IMR-90 (cell line): ENCODE results near the gene TLX1. TPM values are rescaled to one million over a fixed set of nuclear protein-coding genes. Genes with fewer than 3 reads are reported as not detected.

Experiments used
- ATAC-seq: fragments of 200-7000 bp; cut with Tn5 transposase; 2 replicates; pipeline ENCODE4 v1.9.1; 2020; ENCODE audit warnings: low read depth, mild to moderate bottlenecking, moderate library complexity
- BruUV-seq: library from RNA; stranded (reverse); fragments of 400-500 nt; replicated peaks from 2 replicates; lab custom pipeline; 2021; lab: Mats Ljungman, UMichigan
- CTCF ChIA-PET: fragments of 300-600 bp; formaldehyde crosslinking; extraction: SDS; loops from one replicate; lab custom pipeline; 2021; ENCODE audit warnings: antibody characterized with exemption; lab: Yijun Ruan, JAX
- POLR2A ChIA-PET: fragments of 300-600 bp; sonication (Branson Sonifier 250); formaldehyde crosslinking; loops from one replicate; lab custom pipeline; 2022; ENCODE audit warnings: antibody characterized with exemption; ENCODE audit not compliant: unreplicated experiment; lab: Charles Lee
- DNase-seq: peaks from one replicate; pipeline ENCODE4 v3.0.0; 2013
- H2AFZ ChIP-seq: replicated peaks from 2 replicates; pipeline ENCODE3; 2013; ENCODE audit warnings: low read length, mild to moderate bottlenecking; ENCODE audit not compliant: poor library complexity
- H2AK5ac ChIP-seq: 2 replicates; pipeline ENCODE4 v1.6.1; 2013; ENCODE audit warnings: low read depth, low read length, inconsistent platforms
- H2AK9ac ChIP-seq: replicated peaks from 2 replicates; pipeline ENCODE3; 2013; ENCODE audit warnings: mild to moderate bottlenecking, low read depth, low read length, moderate library complexity; ENCODE audit not compliant: poor library complexity
- H2BK120ac ChIP-seq: 2 replicates; pipeline ENCODE4 v1.6.1; 2013; ENCODE audit warnings: low read depth, low read length, inconsistent platforms
- H2BK15ac ChIP-seq: 3 replicates; pipeline ENCODE4 v1.6.1; 2013; ENCODE audit warnings: low read depth, low read length, inconsistent platforms
- H2BK20ac ChIP-seq: 2 replicates; pipeline ENCODE4 v1.6.1; 2013; ENCODE audit warnings: low read depth, mild to moderate bottlenecking, inconsistent platforms, low read length, moderate library complexity
- H2BK5ac ChIP-seq: 2 replicates; pipeline ENCODE4 v1.6.1; 2013; ENCODE audit warnings: mild to moderate bottlenecking, low read depth, low read length, inconsistent platforms; ENCODE audit not compliant: poor library complexity, severe bottlenecking
- H3K14ac ChIP-seq: replicated peaks from 2 replicates; pipeline ENCODE4 v1.6.1; 2013; ENCODE audit warnings: low read depth, low read length, inconsistent platforms
- H3K18ac ChIP-seq: 2 replicates; pipeline ENCODE4 v1.6.1; 2013; ENCODE audit warnings: low read depth, low read length, control low read depth
- H3K23ac ChIP-seq: 2 replicates; pipeline ENCODE4 v1.6.1; 2013; ENCODE audit warnings: low read depth, low read length, inconsistent platforms
- H3K27ac ChIP-seq: 2 replicates; pipeline ENCODE4 v1.5.1; 2013; ENCODE audit warnings: mild to moderate bottlenecking, control low read depth, low read length; ENCODE audit not compliant: insufficient read depth
- H3K27me3 ChIP-seq: 2 replicates; pipeline ENCODE4 v1.6.1; 2013; ENCODE audit warnings: low read length; ENCODE audit not compliant: control insufficient read depth, insufficient read depth
- H3K36me3 ChIP-seq: 2 replicates; pipeline ENCODE4 v1.6.1; 2013; ENCODE audit warnings: low read length, mixed read lengths; ENCODE audit not compliant: control insufficient read depth, insufficient read depth
- H3K4ac ChIP-seq: 2 replicates; pipeline ENCODE4 v1.6.1; 2013; ENCODE audit warnings: low read depth, low read length, inconsistent platforms
- H3K4me1 ChIP-seq: 2 replicates; pipeline ENCODE4 v1.6.1; 2013; ENCODE audit warnings: low read length, mixed read lengths; ENCODE audit not compliant: control insufficient read depth, insufficient read depth
- H3K4me2 ChIP-seq: 2 replicates; pipeline ENCODE4 v1.6.1; 2013; ENCODE audit warnings: low read depth, mild to moderate bottlenecking, control low read depth, low read length, moderate library complexity
- H3K4me3 ChIP-seq: 2 replicates; pipeline ENCODE4 v1.5.1; 2013; ENCODE audit warnings: low read depth, mild to moderate bottlenecking, control low read depth, low read length, moderate library complexity; ENCODE audit not compliant: insufficient read depth
- H3K56ac ChIP-seq: 2 replicates; pipeline ENCODE4 v1.6.1; 2013; ENCODE audit warnings: low read length, inconsistent platforms; ENCODE audit not compliant: insufficient read depth; ENCODE audit errors: extremely low read depth
- H3K79me1 ChIP-seq, 2 experiments: 2 replicates each; pipeline ENCODE4 v1.6.1; 2013; ENCODE audit warnings: low read length in 2 of 2, inconsistent platforms in 1 of 2, low read depth in 1 of 2
- H3K9ac ChIP-seq: 2 replicates; pipeline ENCODE4 v1.6.1; 2013; ENCODE audit warnings: low read depth, low read length, control low read depth
- H3K9me1 ChIP-seq: 2 replicates; pipeline ENCODE4 v1.6.1; 2013; ENCODE audit warnings: low read length, inconsistent platforms; ENCODE audit not compliant: insufficient read depth
- H3K9me3 ChIP-seq: 2 replicates; pipeline ENCODE4 v1.6.1; 2013; ENCODE audit warnings: low read length; ENCODE audit not compliant: control insufficient read depth, insufficient read depth
- H4K20me1 ChIP-seq: 2 replicates; pipeline ENCODE4 v1.6.1; 2013; ENCODE audit warnings: low read length, inconsistent platforms; ENCODE audit not compliant: insufficient read depth
- H4K5ac ChIP-seq: 2 replicates; pipeline ENCODE4 v1.6.1; 2013; ENCODE audit warnings: mild to moderate bottlenecking, low read depth, low read length, control low read depth
- H4K8ac ChIP-seq, 2 experiments: 2 replicates each; pipeline ENCODE4 v1.6.1; 2013; ENCODE audit warnings: low read depth in 2 of 2, low read length in 2 of 2, control low read depth in 1 of 2, inconsistent platforms in 1 of 2
- H4K91ac ChIP-seq: 2 replicates; pipeline ENCODE4 v1.6.1; 2013; ENCODE audit warnings: low read depth, low read length, inconsistent platforms; ENCODE audit not compliant: insufficient read depth
- BHLHE40 ChIP-seq: fragments of 150-350 bp; IDR thresholded peaks from 2 replicates; pipeline ENCODE4 v1.6.1; 2016; ENCODE audit warnings: mild to moderate bottlenecking, low read depth, low read length
- CEBPB ChIP-seq: IDR thresholded peaks from 2 replicates; pipeline ENCODE4 v1.6.1; 2012; ENCODE audit warnings: low read depth, low read length, improper control_type of control experiment
- CHD1 ChIP-seq: IDR thresholded peaks from 2 replicates; pipeline ENCODE4 v1.6.1; 2012; ENCODE audit warnings: low read depth, low read length, improper control_type of control experiment
- FOS ChIP-seq: fragments of 150-350 bp; IDR thresholded peaks from 2 replicates; pipeline ENCODE4 v1.6.1; 2016; ENCODE audit warnings: low read depth, low read length
- MAFK ChIP-seq: IDR thresholded peaks from 2 replicates; pipeline ENCODE4 v1.6.1; 2012; ENCODE audit warnings: low read depth, low read length, improper control_type of control experiment
- MXI1 ChIP-seq: IDR thresholded peaks from 2 replicates; pipeline ENCODE4 v1.6.1; 2012; ENCODE audit warnings: low read depth, mild to moderate bottlenecking, low read length, moderate library complexity, borderline replicate concordance
- RCOR1 ChIP-seq: IDR thresholded peaks from 2 replicates; pipeline ENCODE4 v1.6.1; 2012; ENCODE audit warnings: mild to moderate bottlenecking, low read length, improper control_type of control experiment; ENCODE audit not compliant: insufficient replicate concordance
- SMC3 ChIP-seq: fragments of 150-350 bp; IDR thresholded peaks from 2 replicates; pipeline ENCODE4 v1.6.1; 2016; ENCODE audit warnings: low read depth, mild to moderate bottlenecking, antibody characterized with exemption, low read length, moderate library complexity
- WGBS, 2 experiments: methylation state at CpG; one replicate each; pipeline versions ENCODE4 v1.1.5 to v1.1.7; 2013; ENCODE audit warnings: missing lambda C conversion rate in 2 of 2; ENCODE audit not compliant: insufficient read length in 1 of 2; ENCODE audit errors: extremely low coverage in 2 of 2; 5-methylcytosine and 5-hydroxymethylcytosine counted together
- dilution Hi-C: fragments of 300-500 bp; cut with HindIII; formaldehyde crosslinking; loops from one replicate; pipeline ENCODE4 v1.14.3; 2018; ENCODE audit warnings: low sequenced_read_pairs; ENCODE audit not compliant: unreplicated experiment
- in situ Hi-C: fragments of 300-500 bp; cut with MboI; formaldehyde crosslinking; loops from 3 replicates; pipeline ENCODE4 v1.14.3; 2019; ENCODE audit warnings: low sequenced_read_pairs, inconsistent platforms, mixed read lengths
- intact Hi-C: fragments of 100-400 bp; cut with micrococcal nuclease; formaldehyde crosslinking; loops from 2 replicates; pipeline ENCODE4 v1.10.0; 2022
- polyA plus RNA-seq, 3 experiments: library from polyadenylated mRNA; depleted of rRNA; stranded (reverse); fragments of >200 nt; gene quantifications; 2 replicates each; pipeline ENCODE4 v1.2.3, GENCODE V29; 2012; ENCODE audit warnings: low replicate concordance in 1 of 3
- total RNA-seq: library from RNA; depleted of rRNA; stranded (reverse); fragments of >200 nt; gene quantifications from 2 replicates; pipeline ENCODE4 v1.2.3, GENCODE V29; 2012
- TF ChIP-seq, protein P1 (sequence below): conservative IDR thresholded peaks from 2 replicates; pipeline ENCODE4 v1.5.1; 2012; ENCODE audit warnings: mild to moderate bottlenecking, low read depth, low read length, improper control_type of control experiment

Gene TLX1
- total and polyA plus RNA-seq, 2 of the 4 experiments (the other 2 are of a cell fraction): not detected

DNA sequence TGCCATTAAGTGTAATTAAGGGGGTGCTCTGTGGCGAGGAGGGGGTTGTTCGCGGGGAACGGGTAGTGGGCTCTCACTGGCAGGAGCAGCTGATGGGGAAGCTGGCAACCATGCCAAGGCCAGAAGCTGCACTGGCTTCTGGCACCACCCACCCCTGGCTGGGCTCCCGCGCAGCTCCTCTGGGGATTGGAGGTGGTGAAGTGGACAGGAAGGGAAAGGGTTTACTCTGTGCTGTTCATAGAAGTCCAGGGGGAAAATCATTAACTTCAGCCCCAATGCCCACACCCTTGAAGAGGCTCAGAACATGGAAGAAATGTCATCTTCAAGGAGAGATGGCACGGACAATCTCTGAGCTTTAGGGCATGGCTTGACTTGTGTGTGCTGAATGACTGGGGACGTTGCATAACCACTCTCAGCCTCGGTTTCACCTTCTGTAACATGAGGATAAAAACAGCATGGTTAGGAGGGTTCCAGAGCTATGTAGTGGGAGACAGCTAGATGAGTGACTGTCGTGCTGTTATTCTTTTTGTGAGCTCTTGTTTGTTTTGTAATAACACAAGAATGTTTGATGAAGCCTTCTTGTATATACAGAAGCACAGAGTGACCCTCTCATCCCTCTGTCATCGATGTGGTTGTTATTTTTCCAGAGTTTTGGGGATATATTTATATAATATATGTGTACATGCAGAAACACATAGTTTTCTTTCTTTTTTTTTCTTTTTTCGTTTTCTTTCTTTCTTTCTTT is 39.4 kb upstream of the TLX1 start:
- Histone ChIP-seq H4K5ac (no peak overlapping the region), H2BK120ac (no peak overlapping the region), H2AFZ (no peak overlapping the region), H3K23ac (no peak overlapping the region), H3K4me2 (no peak overlapping the region), H3K18ac (no peak overlapping the region), H3K9ac (no peak overlapping the region), H3K27me3 (peaks cover 79% of the 10 kb centered on the region), H3K14ac (no peak overlapping the region), H3K4me1 (0 out of 2 replicates have a peak, but pooled peaks cover 2% of the 10 kb centered on the region), H2BK20ac (no peak overlapping the region), H3K9me1 (no peaks in the 10 kb centered on the region), H4K91ac (no peak overlapping the region), H2BK15ac (no peak overlapping the region), H2AK5ac (no peak overlapping the region), H4K20me1 (no peaks in the 10 kb centered on the region), H3K4me3 (no peak overlapping the region), H3K36me3 (no peaks in the 10 kb centered on the region), H3K56ac (no peak overlapping the region), H3K79me1 (no peaks in the 10 kb centered on the region), H4K8ac (no peak overlapping the region), H2AK9ac (no peak overlapping the region), H3K9me3 (no peaks in the 10 kb centered on the region), H3K27ac (no peak overlapping the region), H2BK5ac (no peak overlapping the region), H3K4ac (no peak overlapping the region)
- CTCF ChIA-PET: interaction anchor here (0.7 to 1.5 kb wide), 2 partner anchors 51 to 489 kb away, joined by 3 to 7 read pairs; no protein-coding TSS in a partner anchor
- ATAC-seq: peak; percentile 38
- in situ Hi-C loops: no loop called here
- WGBS, 2 experiments: 65% methylated on average over 7 of the region's 12 CpGs; no CpG with 5 or more reads in 1 of the 2 experiments
- dilution Hi-C loops: no loop called here
- no TSS peak for BruUV-seq
- TF ChIP-seq MXI1 (no peak), CHD1 (no peak), FOS (no peak), MAFK (no peak), SMC3 (no peak), RCOR1 (no peak), CEBPB (0 out of 2 replicates have a peak, but pooled peaks have one; percentile 28), BHLHE40 (no peak)
- TF ChIP-seq, protein P1, sequence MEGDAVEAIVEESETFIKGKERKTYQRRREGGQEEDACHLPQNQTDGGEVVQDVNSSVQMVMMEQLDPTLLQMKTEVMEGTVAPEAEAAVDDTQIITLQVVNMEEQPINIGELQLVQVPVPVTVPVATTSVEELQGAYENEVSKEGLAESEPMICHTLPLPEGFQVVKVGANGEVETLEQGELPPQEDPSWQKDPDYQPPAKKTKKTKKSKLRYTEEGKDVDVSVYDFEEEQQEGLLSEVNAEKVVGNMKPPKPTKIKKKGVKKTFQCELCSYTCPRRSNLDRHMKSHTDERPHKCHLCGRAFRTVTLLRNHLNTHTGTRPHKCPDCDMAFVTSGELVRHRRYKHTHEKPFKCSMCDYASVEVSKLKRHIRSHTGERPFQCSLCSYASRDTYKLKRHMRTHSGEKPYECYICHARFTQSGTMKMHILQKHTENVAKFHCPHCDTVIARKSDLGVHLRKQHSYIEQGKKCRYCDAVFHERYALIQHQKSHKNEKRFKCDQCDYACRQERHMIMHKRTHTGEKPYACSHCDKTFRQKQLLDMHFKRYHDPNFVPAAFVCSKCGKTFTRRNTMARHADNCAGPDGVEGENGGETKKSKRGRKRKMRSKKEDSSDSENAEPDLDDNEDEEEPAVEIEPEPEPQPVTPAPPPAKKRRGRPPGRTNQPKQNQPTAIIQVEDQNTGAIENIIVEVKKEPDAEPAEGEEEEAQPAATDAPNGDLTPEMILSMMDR: no peak
- no peak for DNase-seq
- intact Hi-C loops: no loop called here
- POLR2A ChIA-PET: no interaction called here
